Panc1 (cell line): ENCODE data around the gene NQO1.

Experiments used
- CTCF ChIP-seq: fragments of 450-650 bp; IDR thresholded peaks from 2 replicates; pipeline ENCODE4 v1.5.1; 2017; ENCODE audit warnings: mild to moderate bottlenecking
- POLR2AphosphoS5 ChIP-seq: IDR thresholded peaks from 2 replicates; pipeline ENCODE4 v1.6.1; 2012; ENCODE audit warnings: mild to moderate bottlenecking, low read depth, low read length, moderate library complexity

GRCh38 chr16:69761983-69762813 is 35.8 kb upstream of the NQO1 start, which contains the start of gene WWP2:
- TF ChIP-seq CTCF (no peak), POLR2AphosphoS5 (peak; percentile 46)
